GM23338 (cell line): ENCODE measurements around the gene AIRE.

Source experiments
- EZH2 ChIP-seq: fragments of 200-600 bp; sonication (generic); IDR thresholded peaks from one replicate; pipeline ENCODE4 v1.8.0; 2017; ENCODE audit warnings: antibody characterized with exemption, mild to moderate bottlenecking, low read depth; ENCODE audit not compliant: unreplicated experiment
- TF ChIP-seq, protein P1 (sequence below), 2 experiments: fragments of 200-600 bp in 1 of 2; sonication (generic) in 1 of 2; conservative IDR thresholded peaks; 2 replicates each; pipeline versions ENCODE4 v1.5.1 to v1.6.1; 2016 to 2017; ENCODE audit warnings: antibody characterized with exemption in 2 of 2, low read depth in 2 of 2, mild to moderate bottlenecking in 2 of 2, moderate library complexity in 1 of 2
- TF ChIP-seq, protein P2 (sequence below): IDR thresholded peaks from one replicate; pipeline ENCODE4 v1.6.1; 2018; ENCODE audit warnings: antibody characterized with exemption; ENCODE audit not compliant: unreplicated experiment

DNA sequence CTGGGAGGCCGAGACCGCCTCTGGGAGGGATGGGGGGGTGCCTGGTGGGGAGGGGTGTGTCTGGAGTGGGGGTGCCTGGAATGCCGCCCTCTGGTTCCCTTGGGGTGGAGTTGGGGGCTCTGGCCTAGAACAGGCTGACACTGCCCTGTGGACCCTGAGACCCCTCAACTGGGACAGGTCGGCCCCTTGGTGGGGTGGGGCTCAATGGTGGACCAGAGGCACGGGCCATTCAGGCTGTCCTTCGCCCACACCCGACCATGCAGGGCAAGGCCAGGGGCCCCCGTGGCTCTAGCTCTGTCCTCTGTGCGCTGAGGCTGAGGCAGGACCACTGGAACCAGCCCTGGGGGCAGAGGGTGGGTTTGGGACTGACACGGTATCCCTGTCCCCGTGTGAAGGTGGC is 28.9 kb downstream of the AIRE start:
- TF ChIP-seq, protein P1, sequence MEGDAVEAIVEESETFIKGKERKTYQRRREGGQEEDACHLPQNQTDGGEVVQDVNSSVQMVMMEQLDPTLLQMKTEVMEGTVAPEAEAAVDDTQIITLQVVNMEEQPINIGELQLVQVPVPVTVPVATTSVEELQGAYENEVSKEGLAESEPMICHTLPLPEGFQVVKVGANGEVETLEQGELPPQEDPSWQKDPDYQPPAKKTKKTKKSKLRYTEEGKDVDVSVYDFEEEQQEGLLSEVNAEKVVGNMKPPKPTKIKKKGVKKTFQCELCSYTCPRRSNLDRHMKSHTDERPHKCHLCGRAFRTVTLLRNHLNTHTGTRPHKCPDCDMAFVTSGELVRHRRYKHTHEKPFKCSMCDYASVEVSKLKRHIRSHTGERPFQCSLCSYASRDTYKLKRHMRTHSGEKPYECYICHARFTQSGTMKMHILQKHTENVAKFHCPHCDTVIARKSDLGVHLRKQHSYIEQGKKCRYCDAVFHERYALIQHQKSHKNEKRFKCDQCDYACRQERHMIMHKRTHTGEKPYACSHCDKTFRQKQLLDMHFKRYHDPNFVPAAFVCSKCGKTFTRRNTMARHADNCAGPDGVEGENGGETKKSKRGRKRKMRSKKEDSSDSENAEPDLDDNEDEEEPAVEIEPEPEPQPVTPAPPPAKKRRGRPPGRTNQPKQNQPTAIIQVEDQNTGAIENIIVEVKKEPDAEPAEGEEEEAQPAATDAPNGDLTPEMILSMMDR (conservative IDR thresholded peaks at IDR 0.05; ENCODE audit: low read depth in 2 of 2), result no peak
- TF ChIP-seq EZH2, result no peak
- TF ChIP-seq, protein P2, sequence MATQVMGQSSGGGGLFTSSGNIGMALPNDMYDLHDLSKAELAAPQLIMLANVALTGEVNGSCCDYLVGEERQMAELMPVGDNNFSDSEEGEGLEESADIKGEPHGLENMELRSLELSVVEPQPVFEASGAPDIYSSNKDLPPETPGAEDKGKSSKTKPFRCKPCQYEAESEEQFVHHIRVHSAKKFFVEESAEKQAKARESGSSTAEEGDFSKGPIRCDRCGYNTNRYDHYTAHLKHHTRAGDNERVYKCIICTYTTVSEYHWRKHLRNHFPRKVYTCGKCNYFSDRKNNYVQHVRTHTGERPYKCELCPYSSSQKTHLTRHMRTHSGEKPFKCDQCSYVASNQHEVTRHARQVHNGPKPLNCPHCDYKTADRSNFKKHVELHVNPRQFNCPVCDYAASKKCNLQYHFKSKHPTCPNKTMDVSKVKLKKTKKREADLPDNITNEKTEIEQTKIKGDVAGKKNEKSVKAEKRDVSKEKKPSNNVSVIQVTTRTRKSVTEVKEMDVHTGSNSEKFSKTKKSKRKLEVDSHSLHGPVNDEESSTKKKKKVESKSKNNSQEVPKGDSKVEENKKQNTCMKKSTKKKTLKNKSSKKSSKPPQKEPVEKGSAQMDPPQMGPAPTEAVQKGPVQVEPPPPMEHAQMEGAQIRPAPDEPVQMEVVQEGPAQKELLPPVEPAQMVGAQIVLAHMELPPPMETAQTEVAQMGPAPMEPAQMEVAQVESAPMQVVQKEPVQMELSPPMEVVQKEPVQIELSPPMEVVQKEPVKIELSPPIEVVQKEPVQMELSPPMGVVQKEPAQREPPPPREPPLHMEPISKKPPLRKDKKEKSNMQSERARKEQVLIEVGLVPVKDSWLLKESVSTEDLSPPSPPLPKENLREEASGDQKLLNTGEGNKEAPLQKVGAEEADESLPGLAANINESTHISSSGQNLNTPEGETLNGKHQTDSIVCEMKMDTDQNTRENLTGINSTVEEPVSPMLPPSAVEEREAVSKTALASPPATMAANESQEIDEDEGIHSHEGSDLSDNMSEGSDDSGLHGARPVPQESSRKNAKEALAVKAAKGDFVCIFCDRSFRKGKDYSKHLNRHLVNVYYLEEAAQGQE, result no peak
